ENCODE measurements around the gene PDCL2.
A peak's percentile ranks its signal among the peaks of the same experiment; 100 is the strongest.

PDCL2 gene

GRCh38 chr4:55609393-55609866 lies 17.4 kb upstream of the PDCL2 start:
- Histone ChIP-seq H3K79me2 (ENCODE audit: low read length) (no peaks in the 10 kb centered on the region), H4K20me1 (ENCODE audit: insufficient read depth, low read length) (no peaks in the 10 kb centered on the region), H2AFZ (ENCODE audit: low read length) (no peak overlapping the region), H3K4me3 (ENCODE audit: low read length) (no peak overlapping the region), H3K4me1 (ENCODE audit: low read length) (no peaks in the 10 kb centered on the region), H3K36me3 (replicated peaks; ENCODE audit: insufficient read depth, low read length) (no peaks in the 10 kb centered on the region), H3K9me3 (replicated peaks; ENCODE audit: insufficient read depth, low read length) (no peaks in the 10 kb centered on the region), H3F3A (ENCODE audit: insufficient read depth, low read length) (no peaks in the 10 kb centered on the region), H3K27me3 (replicated peaks; ENCODE audit: insufficient read depth, low read length) (no peaks in the 10 kb centered on the region), H3K27ac (ENCODE audit: low read length) (no peak overlapping the region), H3K9ac (ENCODE audit: low read length) (no peak overlapping the region), H3K4me2 (ENCODE audit: low read depth, low read length) (no peak overlapping the region), H3K9me2 (replicated peaks; ENCODE audit: insufficient read depth, low read length) (no peaks in the 10 kb centered on the region)
- TF ChIP-seq, protein P1, sequence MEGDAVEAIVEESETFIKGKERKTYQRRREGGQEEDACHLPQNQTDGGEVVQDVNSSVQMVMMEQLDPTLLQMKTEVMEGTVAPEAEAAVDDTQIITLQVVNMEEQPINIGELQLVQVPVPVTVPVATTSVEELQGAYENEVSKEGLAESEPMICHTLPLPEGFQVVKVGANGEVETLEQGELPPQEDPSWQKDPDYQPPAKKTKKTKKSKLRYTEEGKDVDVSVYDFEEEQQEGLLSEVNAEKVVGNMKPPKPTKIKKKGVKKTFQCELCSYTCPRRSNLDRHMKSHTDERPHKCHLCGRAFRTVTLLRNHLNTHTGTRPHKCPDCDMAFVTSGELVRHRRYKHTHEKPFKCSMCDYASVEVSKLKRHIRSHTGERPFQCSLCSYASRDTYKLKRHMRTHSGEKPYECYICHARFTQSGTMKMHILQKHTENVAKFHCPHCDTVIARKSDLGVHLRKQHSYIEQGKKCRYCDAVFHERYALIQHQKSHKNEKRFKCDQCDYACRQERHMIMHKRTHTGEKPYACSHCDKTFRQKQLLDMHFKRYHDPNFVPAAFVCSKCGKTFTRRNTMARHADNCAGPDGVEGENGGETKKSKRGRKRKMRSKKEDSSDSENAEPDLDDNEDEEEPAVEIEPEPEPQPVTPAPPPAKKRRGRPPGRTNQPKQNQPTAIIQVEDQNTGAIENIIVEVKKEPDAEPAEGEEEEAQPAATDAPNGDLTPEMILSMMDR (IDR thresholded peaks at IDR 0.05; ENCODE audit: low read length): no peak
- no peak for TF ChIP-seq EZH2 (optimal IDR thresholded peaks at IDR 0.05; ENCODE audit: low read depth, low read length)
- no peak for TF ChIP-seq EZH2phosphoT487 (IDR thresholded peaks at IDR 0.05; ENCODE audit: low read length)
- peak; percentile 25 for DNase-seq

- H3K27ac ChIP-seq (ENCODE audit: low read length): no peak overlapping the region
- no peaks in the 10 kb centered on the region for H4K20me1 ChIP-seq (ENCODE audit: insufficient read depth, low read length)
- no peak overlapping the region for H2AFZ ChIP-seq (ENCODE audit: low read length)
- H3K4me1 ChIP-seq (ENCODE audit: low read length): no peaks in the 10 kb centered on the region
- no peaks in the 10 kb centered on the region for H3F3A ChIP-seq (ENCODE audit: insufficient read depth, low read length)
- no peak overlapping the region for H3K9ac ChIP-seq (ENCODE audit: low read length)
- no peaks in the 10 kb centered on the region for H3K36me3 ChIP-seq (replicated peaks; ENCODE audit: insufficient read depth, low read length)
- no peak overlapping the region for H3K4me2 ChIP-seq (ENCODE audit: low read depth, low read length)
- H3K9me2 ChIP-seq (replicated peaks; ENCODE audit: insufficient read depth, low read length): no peaks in the 10 kb centered on the region
- H3K9me3 ChIP-seq (replicated peaks; ENCODE audit: insufficient read depth, low read length): no peaks in the 10 kb centered on the region
- no peak for DNase-seq
- no peaks in the 10 kb centered on the region for H3K79me2 ChIP-seq (ENCODE audit: low read length)
- TF ChIP-seq, protein P1 (IDR thresholded peaks at IDR 0.05; ENCODE audit: low read length): no peak
- TF ChIP-seq EZH2 (optimal IDR thresholded peaks at IDR 0.05; ENCODE audit: low read depth, low read length) (no peak), EZH2phosphoT487 (IDR thresholded peaks at IDR 0.05; ENCODE audit: low read length) (no peak)
- no peak overlapping the region for H3K4me3 ChIP-seq (ENCODE audit: low read length)
- H3K27me3 ChIP-seq (replicated peaks; ENCODE audit: insufficient read depth, low read length): no peaks in the 10 kb centered on the region
These were observed 16.5 kb upstream of the PDCL2 start for GRCh38 chr4:55608591-55608990.

- H3K9ac ChIP-seq (ENCODE audit: low read length): no peak overlapping the region
These were observed 13.0 kb upstream of the PDCL2 start for GRCh38 chr4:55604996-55605395.

More at GRCh38 chr4:55604996-55605395, 13.0 kb upstream of the PDCL2 start:
- Histone ChIP-seq H3K27ac (ENCODE audit: low read length) (no peak overlapping the region), H3K27me3 (replicated peaks; ENCODE audit: insufficient read depth, low read length) (no peaks in the 10 kb centered on the region), H3K4me1 (ENCODE audit: low read length) (no peaks in the 10 kb centered on the region), H2AFZ (ENCODE audit: low read length) (no peak overlapping the region), H4K20me1 (ENCODE audit: insufficient read depth, low read length) (no peaks in the 10 kb centered on the region), H3K9me3 (replicated peaks; ENCODE audit: insufficient read depth, low read length) (no peaks in the 10 kb centered on the region), H3K79me2 (ENCODE audit: low read length) (no peaks in the 10 kb centered on the region), H3K4me3 (ENCODE audit: low read length) (no peak overlapping the region), H3F3A (ENCODE audit: insufficient read depth, low read length) (no peaks in the 10 kb centered on the region), H3K4me2 (ENCODE audit: low read depth, low read length) (no peak overlapping the region), H3K36me3 (replicated peaks; ENCODE audit: insufficient read depth, low read length) (no peaks in the 10 kb centered on the region), H3K9me2 (replicated peaks; ENCODE audit: insufficient read depth, low read length) (no peaks in the 10 kb centered on the region)
- no peak for TF ChIP-seq EZH2phosphoT487 (IDR thresholded peaks at IDR 0.05; ENCODE audit: low read length)
- TF ChIP-seq EZH2 (optimal IDR thresholded peaks at IDR 0.05; ENCODE audit: low read depth, low read length): no peak
- TF ChIP-seq, protein P1 (IDR thresholded peaks at IDR 0.05; ENCODE audit: low read length): no peak
- no peak for DNase-seq
